GM18508 (cell line): ENCODE measurements around the gene PCBP3.

ENCODE experiments used
- ATAC-seq: cut with Tn5 transposase; IDR thresholded peaks from one replicate; pipeline ENCODE4 v1.9.1; 2021; ENCODE audit warnings: moderate number of reproducible peaks; ENCODE audit not compliant: insufficient read depth, unreplicated experiment

PCBP3 gene

DNA sequence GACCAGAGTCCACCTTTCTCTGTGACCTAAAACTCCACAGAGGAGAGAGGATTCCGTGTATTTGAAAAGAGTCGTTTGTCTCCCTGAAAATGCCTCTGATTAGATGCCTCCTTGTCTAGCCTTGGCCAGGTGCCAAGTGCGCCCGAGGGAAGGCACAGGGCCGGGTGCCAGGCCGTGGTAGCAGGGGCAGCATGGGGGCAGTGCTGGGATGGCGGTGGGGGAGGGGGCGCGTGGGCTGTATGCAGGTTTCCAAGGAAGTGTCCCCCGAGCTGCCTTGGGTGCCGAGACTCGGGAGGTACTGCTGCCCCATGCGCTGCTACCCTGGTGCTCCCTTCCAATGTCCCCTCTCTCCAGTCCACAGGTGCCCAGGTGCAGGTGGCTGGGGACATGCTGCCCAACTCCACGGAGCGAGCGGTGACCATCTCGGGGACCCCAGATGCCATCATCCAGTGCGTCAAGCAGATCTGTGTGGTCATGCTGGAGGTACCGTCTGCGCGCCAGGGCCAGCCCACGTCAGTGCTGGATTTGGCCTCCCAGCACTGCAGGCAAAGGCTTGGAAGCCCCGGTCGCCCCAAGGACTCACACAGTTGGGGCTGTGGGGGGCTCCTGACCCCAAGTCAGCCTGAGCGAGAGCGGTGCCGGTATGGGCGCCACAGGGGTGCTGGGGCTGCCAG, 267.2 kb downstream of the PCBP3 start:
- no peak for ATAC-seq

DNA sequence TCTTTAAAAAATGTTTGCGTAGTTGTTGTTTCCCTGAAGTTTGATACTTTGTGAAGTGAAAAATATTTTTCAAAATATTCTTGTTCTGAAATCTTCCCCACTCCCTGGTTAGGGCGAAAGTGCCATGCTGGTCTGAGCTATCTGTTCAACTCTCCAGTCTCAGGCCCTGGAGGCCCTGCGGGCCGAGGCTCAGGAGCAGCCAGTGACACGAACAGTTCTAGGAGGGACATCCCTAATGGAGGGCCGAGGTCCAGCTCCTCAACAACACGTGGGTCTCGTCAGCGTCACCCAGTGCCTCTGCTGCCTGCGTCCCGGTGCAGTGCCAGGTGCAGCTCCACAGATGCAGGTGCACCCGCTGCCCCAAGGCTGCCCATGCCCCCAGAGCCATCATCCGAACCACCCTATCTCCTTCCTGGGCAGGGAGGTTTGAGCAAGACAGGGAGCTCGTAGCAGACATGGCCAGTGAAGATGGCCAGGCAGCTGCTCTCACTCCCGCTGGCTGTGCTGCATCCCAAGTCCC, 268.3 kb downstream of the PCBP3 start:
- no peak for ATAC-seq

DNA sequence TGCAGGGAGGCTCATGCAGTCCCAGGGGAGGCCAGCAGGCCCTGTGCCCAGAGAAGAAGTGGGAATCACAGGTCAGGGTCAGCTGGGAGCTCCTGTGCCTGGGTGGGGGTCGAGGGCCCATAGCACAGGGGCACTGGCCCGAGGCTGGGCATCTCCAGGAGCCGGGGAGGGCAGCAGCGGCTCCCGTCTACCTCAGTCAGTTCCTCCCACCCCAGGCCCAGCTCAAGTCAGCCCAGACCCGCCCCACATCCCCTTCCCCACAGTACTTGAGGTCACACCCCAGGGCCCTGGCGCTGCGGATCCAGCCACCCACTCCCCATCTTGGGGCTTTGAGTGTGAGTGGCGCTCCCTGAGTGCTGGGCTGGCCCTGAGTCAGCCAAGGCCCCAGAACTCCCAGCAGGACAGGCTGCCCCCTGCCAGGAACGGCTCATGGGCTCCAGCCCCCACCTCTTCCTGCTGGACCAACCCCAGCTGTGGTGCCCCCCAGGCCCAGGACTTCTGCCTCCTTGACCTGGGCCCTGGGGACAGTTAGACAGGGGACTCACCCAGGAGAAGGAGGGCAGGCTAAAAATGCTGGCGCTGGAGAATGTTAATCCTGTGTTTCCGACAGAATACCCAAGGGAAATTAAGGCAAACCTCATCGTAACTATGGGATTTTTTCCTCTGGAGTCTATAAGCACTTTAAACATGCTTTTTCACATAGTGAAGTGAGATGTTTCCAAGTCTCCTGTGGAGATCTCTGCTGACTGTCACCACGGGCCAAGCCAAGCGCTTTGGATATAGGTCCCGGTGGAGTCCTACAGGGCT, 269.3 kb downstream of the PCBP3 start:
- ATAC-seq: no peak

DNA sequence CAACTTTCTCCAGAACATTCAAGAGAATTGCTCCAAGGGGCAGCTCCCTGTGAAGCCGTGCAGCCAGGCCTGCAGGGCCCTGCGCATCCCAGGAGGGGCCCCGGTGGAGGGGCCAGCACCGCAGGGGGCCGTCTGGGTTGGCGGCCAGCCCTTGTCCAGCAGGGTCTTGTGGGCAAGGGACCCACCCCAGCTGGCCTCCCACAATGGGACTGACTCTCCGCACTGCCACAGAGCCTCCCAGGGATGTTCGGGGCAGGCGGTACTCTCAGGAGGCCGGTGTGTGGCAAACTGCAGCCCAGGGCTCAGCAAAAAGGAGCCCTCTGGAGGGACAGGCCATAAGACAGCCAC, 269.9 kb downstream of the PCBP3 start:
- ATAC-seq: no peak

DNA sequence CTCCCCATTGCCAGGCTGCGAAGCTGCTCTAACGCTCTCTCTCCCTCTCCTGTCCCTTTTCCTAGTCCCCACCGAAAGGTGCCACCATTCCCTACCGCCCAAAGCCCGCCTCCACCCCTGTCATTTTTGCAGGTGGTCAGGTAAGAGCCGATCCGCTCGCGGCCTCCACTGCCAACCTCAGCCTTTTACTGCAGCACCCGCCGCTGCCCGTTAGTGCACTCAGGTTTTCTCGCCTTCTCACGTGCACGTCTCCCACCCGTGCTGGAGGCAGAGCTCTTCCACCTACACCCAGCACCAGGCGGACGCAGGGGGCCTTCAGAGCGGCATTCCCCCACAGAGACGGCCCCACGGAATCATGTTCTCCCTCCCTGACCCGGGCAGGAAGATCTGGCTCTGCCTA, 270.4 kb downstream of the PCBP3 start:
- ATAC-seq: no peak

DNA sequence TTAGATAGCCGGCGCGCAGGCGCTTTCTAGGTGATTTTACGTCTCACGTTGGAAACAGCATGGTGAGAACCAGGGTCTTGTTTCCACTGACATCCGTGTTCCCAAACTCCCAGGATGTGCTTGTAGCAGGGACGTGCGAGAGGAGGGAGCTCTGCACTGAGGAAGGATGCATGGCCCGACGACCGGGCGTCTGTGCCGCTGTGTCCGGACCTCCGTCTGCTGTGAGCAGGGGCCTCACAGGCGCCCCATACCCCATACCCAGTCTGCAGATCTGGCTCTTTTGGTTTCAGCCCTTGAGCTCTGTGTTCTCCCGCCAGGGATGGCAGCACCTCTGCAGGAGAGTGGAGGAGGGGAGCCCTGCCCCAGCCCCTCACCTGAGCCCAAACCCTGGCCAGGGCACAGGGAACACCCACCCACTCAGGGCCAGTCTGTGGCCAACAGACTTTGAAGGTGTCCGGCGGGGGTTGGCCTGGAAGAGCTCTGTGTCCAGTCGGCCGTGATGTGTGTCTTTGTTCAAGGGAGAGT, 270.9 kb downstream of the PCBP3 start:
- ATAC-seq: no peak

DNA sequence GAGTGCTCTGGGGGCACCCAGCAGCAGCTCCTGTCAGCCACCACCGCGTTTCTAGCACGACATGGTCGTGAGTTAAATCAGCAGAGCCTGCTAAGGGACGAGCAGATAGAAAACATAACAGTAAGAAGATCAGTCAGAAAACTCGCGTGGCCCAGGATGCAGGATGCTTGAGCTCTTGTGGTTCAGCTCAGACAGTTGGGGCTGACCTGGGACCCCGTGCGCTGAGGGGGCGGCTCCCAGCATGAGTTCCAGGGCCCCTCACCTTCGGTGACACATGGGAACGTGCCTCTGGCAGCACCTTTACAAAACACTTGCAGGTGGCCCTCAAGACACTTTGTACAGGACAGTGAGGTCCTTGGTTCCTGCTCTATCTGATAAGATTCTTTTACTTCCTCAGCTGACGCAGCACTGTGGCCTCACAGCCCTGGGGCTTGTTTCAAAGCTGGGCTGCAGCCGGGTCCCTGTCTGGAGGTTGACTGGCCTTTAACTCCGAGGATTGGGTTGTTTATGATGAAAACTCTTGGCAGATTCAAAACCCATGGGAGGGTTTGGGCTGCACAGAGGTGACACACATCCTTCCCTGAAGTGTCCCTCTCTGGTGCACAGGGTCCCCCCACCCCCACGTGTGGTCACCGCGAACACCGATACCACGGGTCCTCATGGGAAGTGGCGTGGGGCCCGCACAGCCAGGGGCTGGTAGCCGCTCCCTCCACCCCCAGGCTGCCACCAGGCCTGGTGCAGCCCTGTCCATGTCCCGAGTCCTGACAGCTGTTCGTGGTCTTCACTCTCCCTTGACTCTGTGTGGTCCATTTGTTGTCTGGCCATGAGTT, 272.7 kb downstream of the PCBP3 start:
- ATAC-seq: no peak

DNA sequence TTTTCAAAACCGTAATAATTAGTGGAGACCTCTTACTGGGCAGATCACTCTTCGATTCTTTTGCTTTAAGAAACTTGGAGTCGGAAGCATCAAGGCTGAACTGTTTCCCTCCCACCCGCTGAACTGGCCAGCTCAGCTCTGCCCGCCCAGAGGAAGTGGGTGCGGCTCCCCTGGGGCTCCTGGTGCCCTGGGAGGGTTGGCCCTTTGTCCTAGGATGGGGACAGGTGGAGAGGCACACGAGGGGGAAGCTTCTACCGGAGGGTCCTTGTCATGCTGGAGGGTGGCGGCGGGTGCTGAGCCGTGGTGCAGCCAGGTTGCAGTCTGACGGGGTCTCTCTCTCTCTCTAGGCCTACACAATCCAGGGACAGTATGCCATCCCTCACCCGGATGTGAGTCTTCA, 273.7 kb downstream of the PCBP3 start:
- no peak for ATAC-seq

DNA sequence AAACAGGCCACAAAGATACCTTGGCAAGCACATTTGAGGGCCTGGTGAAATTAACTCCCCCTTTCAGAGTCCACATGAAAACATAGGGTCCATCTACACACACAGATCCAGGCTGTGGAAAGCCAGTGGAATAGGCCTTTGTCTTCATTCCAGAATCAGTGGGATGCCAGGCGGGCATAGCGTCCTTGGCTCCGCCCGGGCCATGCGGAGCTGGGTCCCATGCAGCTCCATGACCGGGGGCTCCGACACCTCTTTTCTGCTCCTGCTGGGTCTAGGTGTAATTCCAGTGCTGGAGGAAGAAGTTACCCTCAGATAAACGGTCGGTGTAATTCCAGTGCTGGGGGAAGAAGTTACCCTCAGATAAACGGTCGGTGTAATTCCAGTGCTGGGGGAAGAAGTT, 274.5 kb downstream of the PCBP3 start:
- no peak for ATAC-seq

DNA sequence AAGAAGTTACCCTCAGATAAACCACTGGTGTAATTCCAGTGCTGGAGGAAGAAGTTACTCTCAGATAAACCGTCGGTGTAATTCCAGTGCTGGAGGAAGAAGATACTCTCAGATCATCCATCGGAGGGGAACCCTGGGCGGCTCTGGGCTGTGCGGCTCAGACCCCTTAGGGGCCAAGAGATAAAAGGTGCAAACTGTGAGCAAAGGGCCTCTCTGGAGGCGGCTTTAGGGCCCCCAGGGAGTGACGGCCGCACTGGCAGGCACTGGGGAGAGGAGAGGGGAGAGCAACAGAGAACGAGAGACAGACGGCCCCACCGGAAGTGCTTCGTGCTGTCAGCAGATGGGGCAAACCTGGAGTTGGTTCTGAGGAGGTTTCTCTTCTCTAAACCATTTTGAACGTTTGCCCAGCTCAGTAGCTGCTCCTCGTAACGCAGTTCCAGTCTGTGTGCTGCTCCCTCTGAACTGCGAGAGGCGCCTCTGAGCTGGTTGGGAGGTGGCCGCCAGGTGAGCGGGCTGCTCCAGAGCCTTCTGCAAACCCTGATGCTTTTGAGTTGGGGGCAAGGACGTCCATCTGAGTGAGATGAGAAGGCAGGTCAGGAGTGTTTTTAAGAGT, 275.4 kb downstream of the PCBP3 start:
- no peak for ATAC-seq

DNA sequence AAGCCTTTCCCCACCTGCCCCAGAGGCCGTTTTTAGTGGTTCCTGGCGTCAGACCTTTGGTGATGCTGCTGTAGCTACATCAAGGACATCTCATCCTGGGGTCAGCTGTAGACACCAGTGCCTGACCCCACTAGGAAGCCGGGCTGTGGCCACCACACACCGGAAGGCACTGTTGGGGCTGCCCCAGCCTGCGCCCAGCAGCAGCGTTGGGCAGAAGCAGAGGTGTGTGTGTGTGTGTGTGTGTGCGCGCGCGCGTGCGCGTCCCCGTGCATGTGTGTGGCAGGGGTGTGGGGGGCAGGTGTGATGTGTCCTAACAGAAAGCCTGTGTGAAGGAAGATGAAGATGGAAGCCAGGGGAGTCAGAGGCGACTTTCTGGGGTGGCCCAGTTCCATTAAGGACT, 276.1 kb downstream of the PCBP3 start:
- ATAC-seq: no peak

DNA sequence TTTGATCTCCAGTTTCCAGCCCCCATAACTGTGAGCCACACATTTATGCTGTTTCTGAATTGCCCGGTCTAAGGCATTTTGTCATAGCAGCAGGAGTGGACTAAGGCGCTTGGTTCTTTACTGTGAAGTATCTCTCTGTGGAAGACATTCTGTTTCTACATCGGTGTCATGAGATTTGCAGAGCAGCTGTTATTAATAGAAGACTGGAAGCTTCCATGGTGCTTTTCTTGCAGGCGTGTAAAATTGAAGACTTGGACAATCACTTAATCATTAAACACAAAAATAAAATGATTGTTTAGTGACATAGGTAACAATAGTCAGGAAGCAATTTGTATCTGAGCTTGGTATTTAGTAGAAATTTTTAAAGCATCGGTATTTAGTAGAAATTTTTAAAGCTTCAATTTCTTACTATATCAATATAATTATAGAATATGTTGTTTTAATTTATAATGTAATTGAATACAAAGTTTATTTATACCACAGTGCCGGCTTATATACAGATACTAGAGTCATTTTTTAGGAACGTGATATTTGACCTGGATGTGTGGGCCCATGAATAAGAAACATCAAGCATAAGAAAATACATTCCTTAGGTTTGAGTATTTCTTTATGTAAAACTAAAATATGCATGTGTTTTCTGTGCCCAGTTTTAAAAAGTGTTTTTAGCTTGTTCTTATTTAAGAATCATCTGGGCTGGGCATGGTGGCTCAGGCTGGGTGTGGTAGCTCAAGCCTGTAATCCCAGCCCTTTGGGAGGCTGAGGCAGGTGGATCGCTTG, 277.5 kb downstream of the PCBP3 start:
- no peak for ATAC-seq

DNA sequence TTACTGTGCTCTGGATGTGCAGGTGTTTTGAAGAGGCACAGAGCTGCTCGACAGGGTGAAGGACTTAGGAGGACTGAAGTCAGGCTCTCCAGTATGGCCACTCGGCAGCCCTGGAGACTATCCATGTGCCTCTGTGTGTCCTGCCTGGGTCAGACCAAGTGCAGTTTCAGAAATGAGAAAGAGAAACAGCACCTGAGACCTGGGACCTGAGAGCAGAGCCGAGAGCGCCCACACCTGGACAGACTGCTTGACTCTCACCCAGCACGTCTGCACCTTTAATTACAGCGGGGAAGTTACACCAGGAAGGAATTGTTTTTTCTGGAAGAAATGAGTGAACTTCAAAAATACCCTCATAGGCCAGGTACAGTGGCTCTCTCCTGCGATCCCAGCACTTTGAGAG, 278.4 kb downstream of the PCBP3 start:
- no peak for ATAC-seq

DNA sequence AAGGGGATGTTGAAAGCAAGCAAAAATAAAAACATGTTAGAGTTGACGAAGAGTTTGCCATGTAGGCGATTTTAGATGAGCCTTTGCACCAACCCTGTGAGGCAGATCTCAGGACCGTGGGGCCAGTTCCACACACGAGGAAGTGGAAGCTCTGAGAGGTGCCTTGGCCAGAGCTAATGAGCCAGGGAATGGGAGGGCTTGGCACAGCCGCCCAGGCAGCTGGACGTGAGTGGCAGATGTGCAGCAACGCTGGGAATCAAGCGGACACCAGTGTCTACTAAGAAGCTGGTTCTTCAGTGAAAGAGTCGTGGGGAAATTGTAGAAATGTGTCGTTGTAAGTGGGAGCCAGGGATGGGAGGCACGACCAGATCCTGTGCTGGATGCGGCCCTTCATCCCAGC, 279.1 kb downstream of the PCBP3 start:
- no peak for ATAC-seq

DNA sequence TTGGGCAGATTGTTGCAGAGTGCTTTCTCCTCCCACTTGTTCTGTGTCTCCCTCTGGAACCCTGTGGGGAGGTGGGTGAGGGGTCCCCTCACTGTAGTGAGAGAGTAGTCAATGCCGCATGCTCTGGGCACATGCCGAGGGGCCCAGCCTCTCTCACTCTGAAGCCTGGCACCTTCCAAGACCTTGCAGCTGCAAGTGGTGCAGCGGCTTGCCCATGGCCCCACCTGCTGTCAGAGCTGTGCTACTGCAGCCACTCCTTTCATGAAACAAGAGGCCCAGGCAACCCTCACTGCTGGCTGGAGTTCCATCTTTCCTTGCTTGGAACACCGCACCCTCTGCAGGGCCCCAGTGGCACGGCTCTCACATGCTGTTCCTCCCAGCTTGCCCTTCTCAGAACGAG, 279.6 kb downstream of the PCBP3 start:
- no peak for ATAC-seq

DNA sequence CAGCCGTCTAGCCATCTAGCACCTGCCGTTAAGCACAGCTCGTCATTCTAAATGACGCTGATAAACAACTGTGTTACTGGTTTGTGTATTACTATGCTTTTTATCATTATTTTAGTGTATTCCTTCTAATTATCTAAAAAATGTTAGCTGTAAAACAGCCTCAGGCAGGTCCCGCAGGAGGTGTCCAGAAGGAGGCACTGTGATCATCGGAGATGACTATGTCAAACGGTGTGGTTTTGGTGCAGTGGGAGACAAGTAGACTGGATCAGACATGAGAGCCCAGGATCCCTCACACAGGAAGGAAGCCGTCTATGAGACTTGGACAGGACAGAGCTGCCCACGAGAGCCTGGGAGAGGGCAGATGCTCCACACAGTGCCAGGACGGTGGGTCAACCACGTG, 282.8 kb downstream of the PCBP3 start:
- ATAC-seq: no peak

DNA sequence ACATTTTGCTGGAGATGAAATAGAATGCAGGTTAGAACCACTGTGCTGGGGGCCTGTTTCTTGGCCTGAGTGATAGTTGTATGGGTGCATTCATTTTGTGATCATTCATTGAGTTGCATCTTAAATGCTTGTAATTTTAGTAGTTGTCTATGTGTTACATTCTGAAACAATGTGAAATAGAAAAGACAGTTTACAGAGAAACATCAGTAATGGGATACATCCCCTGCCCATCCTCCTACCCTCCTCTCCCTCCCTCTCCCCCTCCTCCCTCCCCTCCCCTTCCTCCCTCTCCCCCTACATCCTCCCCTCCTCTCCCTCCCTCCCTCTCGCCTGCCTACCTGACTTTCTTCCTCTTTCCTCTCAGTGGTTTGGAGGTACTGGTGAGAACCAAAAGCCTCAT, 283.5 kb downstream of the PCBP3 start:
- ATAC-seq: no peak

DNA sequence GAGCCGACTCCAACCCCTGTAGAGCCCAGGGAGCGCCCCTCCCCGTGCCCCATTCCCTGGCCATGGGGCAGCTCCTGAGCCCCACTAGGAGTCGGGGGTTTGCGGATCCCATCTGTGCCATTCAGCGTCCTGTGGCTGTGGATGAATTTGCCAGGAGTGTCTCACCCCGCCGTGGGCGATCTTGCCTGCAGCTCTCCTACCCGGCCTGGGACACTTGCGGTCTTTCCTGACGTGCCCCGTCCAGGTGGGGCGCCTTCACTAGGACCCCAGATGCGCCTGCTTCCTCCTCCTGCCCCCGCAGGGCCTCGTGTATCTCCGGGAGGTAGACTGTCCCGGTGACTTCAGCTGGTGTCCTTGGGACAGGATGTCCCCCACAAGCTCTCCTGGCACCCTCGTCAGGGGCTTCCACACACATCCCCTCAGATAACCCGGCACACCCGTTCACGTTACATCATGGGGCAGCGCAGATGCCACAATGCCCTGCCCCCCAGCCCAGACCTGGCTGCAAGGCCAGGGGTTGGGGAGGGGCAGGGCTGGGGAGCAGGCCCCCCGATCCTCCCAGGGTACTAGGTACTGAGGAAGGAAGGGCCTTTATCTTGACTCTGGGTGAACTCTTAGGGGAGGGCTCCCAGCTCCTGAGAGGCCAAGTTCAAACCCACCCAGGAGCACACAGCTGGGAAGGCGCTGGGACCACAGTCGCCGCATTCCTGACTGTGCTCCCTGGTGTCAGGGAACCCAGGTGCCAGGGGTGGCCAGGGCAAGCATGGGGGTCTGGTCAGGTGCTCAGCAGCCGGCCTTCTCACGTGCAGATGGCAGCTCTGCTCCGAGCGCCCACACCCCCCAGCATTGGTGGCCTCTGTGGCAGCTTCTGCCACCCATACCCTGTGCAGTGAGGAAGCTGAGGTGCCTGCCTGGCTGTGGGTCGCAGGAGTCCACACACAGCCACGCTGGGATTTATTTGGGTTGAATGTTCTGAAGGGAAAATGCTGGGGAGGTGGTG, 284.6 kb downstream of the PCBP3 start:
- ATAC-seq: no peak
